GM12878 (cell line): ENCODE results near the gene INO80B. TPM values are rescaled to one million over a fixed set of nuclear protein-coding genes. Genes with fewer than 3 reads are reported as not detected.

ENCODE experiments used
- ATAC-seq: fragments of 200-7000 bp; cut with Tn5 transposase; 3 replicates; pipeline ENCODE4 v1.9.1; 2020; ENCODE audit warnings: mild to moderate bottlenecking, moderate library complexity
- BruUV-seq: library from RNA; stranded (reverse); fragments of 400-500 nt; replicated peaks from 2 replicates; lab custom pipeline; 2021; lab: Mats Ljungman, UMichigan
- CTCF ChIA-PET: fragments of 300-600 bp; sonication (Branson Sonifier 250); formaldehyde crosslinking; extraction: SDS; loops from one replicate; lab custom pipeline; 2021; ENCODE audit warnings: inconsistent platforms; lab: Yijun Ruan, JAX
- POLR2A ChIA-PET: fragments of 350-600 bp; formaldehyde crosslinking; extraction: SDS; loops from one replicate; lab custom pipeline; 2021; ENCODE audit warnings: inconsistent platforms; lab: Charles Lee
- RAD21 ChIA-PET: fragments of 300-600 bp; sonication (Branson Sonifier 250); formaldehyde crosslinking; loops from one replicate; lab custom pipeline; 2023; ENCODE audit warnings: antibody characterized with exemption; ENCODE audit not compliant: unreplicated experiment; lab: Charles Lee
- SMC1A ChIA-PET: fragments of 300-600 bp; sonication (Branson Sonifier 250); formaldehyde crosslinking; loops from one replicate; lab custom pipeline; 2023; ENCODE audit not compliant: unreplicated experiment, uncharacterized antibody; lab: Charles Lee
- DNase-seq: peaks from one replicate; pipeline ENCODE4 v3.0.0-alpha.2; 2011; ENCODE audit warnings: low read depth, low spot score
- FAIRE-seq: peaks from 3 replicates; lab custom pipeline; 2011; peaks lifted over from hg19 to GRCh38; lab: Jason Lieb, UNC
- H2AFZ ChIP-seq: 2 replicates; pipeline ENCODE4 v1.6.0; 2011; ENCODE audit warnings: low read depth, low read length, control low read depth; ENCODE audit not compliant: control insufficient read depth
- H3K27ac ChIP-seq: 2 replicates; pipeline ENCODE4 v1.5.1; 2011; ENCODE audit warnings: control low read depth; ENCODE audit not compliant: control insufficient read depth, insufficient read depth
- H3K27me3 ChIP-seq, 2 experiments: replicated peaks in 1 of 2; 2 replicates each; pipeline versions ENCODE4 v1.6.0 to v1.6.1; 2011; ENCODE audit warnings: low read length in 1 of 2; ENCODE audit not compliant: control insufficient read depth in 2 of 2, insufficient read depth in 2 of 2
- H3K36me3 ChIP-seq, 2 experiments: 2 replicates each; pipeline ENCODE4 v1.5.1; 2011; ENCODE audit warnings: low read length in 1 of 2; ENCODE audit not compliant: control insufficient read depth in 2 of 2, insufficient read depth in 2 of 2
- H3K4me1 ChIP-seq: 2 replicates; pipeline ENCODE4 v1.6.1; 2011; ENCODE audit warnings: mild to moderate bottlenecking, low read length, moderate library complexity, mixed read lengths; ENCODE audit not compliant: control insufficient read depth, insufficient read depth
- H3K4me2 ChIP-seq: 2 replicates; pipeline ENCODE4 v1.6.0; 2011; ENCODE audit warnings: control low read depth; ENCODE audit not compliant: control insufficient read depth, insufficient read depth
- H3K4me3 ChIP-seq: fragments of 200-600 bp; sonication (generic); 2 replicates; pipeline ENCODE4 v1.5.1; 2016
- H3K79me2 ChIP-seq: 2 replicates; pipeline ENCODE4 v1.6.0; 2011; ENCODE audit warnings: low read length; ENCODE audit not compliant: control insufficient read depth, insufficient read depth
- H3K9ac ChIP-seq: 2 replicates; pipeline ENCODE4 v1.8.0; 2011; ENCODE audit warnings: low read length, control low read depth, mixed read lengths; ENCODE audit not compliant: control insufficient read depth, insufficient read depth
- H3K9me3 ChIP-seq: replicated peaks from 3 replicates; pipeline ENCODE4 v1.5.1; 2011; ENCODE audit warnings: mild to moderate bottlenecking, low read length; ENCODE audit not compliant: control insufficient read depth, insufficient read depth
- H4K20me1 ChIP-seq: 2 replicates; pipeline ENCODE4 v1.6.0; 2011; ENCODE audit not compliant: control insufficient read depth, insufficient read depth
- ATF2 ChIP-seq: IDR thresholded peaks from 2 replicates; pipeline ENCODE4 v1.6.1; 2012; ENCODE audit warnings: low read length, inconsistent platforms
- BHLHE40 ChIP-seq, 2 experiments: fragments of 450-650 bp in 1 of 2; IDR thresholded peaks; 2 replicates each; pipeline ENCODE4 v1.6.1; 2011 to 2017; ENCODE audit warnings: low read depth in 2 of 2, borderline replicate concordance in 1 of 2, improper control_type of control experiment in 1 of 2, low read length in 1 of 2, mild to moderate bottlenecking in 1 of 2
- CREM ChIP-seq: IDR thresholded peaks from 2 replicates; pipeline ENCODE4 v1.6.1; 2014; ENCODE audit warnings: antibody characterized with exemption, low read depth
- IKZF1 ChIP-seq: fragments of 450-650 bp; conservative IDR thresholded peaks from 2 replicates; pipeline ENCODE4 v1.6.1; 2017; ENCODE audit warnings: antibody characterized with exemption, mild to moderate bottlenecking
- IKZF2 ChIP-seq, 2 experiments: fragments of 450-650 bp; IDR thresholded peaks; 2 replicates each; pipeline ENCODE4 v1.6.1; 2017; ENCODE audit warnings: mild to moderate bottlenecking in 2 of 2, moderate library complexity in 2 of 2
- LARP7 ChIP-seq: fragments of 450-650 bp; IDR thresholded peaks from 2 replicates; pipeline ENCODE4 v1.6.1; 2017; ENCODE audit warnings: mild to moderate bottlenecking
- MXI1 ChIP-seq: fragments of 150-350 bp; IDR thresholded peaks from 2 replicates; pipeline ENCODE4 v1.6.1; 2011; ENCODE audit warnings: low read depth, mild to moderate bottlenecking, inconsistent platforms, low read length, improper control_type of control experiment
- NR2C2 ChIP-seq: IDR thresholded peaks from 2 replicates; pipeline ENCODE4 v1.6.1; 2011; ENCODE audit warnings: borderline replicate concordance, low read depth; ENCODE audit not compliant: control insufficient read depth, insufficient read length
- POLR2A ChIP-seq: IDR thresholded peaks from 2 replicates; pipeline ENCODE4 v1.6.1; 2011; ENCODE audit warnings: low read depth, mild to moderate bottlenecking, low read length
- POLR2AphosphoS2 ChIP-seq: IDR thresholded peaks from 2 replicates; pipeline ENCODE4 v1.6.1; 2011; ENCODE audit warnings: low read depth, mild to moderate bottlenecking, low read length, improper control_type of control experiment, moderate library complexity
- SP1 ChIP-seq: IDR thresholded peaks from one replicate; pipeline ENCODE4 v1.6.1; 2011; ENCODE audit warnings: low read depth, low read length
- TAF1 ChIP-seq: IDR thresholded peaks from 2 replicates; pipeline ENCODE4 v1.6.1; 2011; ENCODE audit warnings: mild to moderate bottlenecking, low read depth, low read length, borderline replicate concordance
- TBL1XR1 ChIP-seq: IDR thresholded peaks from 2 replicates; pipeline ENCODE4 v1.6.1; 2012; ENCODE audit warnings: low read depth, low read length, improper control_type of control experiment
- WGBS: methylation state at CpG from one replicate; pipeline ENCODE4 v1.1.6; 2016; ENCODE audit warnings: low lambda C conversion rate; ENCODE audit not compliant: insufficient replicate concordance, insufficient coverage; ENCODE audit errors: missing lambda C conversion rate; 5-methylcytosine and 5-hydroxymethylcytosine counted together
- in situ Hi-C: fragments of 300-500 bp; cut with MboI; formaldehyde crosslinking; loops from 9 replicates; pipeline ENCODE4 v1.14.3; 2018; ENCODE audit warnings: mixed read lengths
- intact Hi-C: fragments of 100-400 bp; cut with micrococcal nuclease; formaldehyde crosslinking; loops from one replicate; pipeline ENCODE4 v1.14.2; 2022; ENCODE audit not compliant: unreplicated experiment
- polyA plus RNA-seq, 11 experiments: library from polyadenylated mRNA; depleted of rRNA in 4 of 11; unstranded in 6 of 11; stranded (reverse) in 5 of 11; fragments of >200 nt; fragmentation: Nextera tagmentation in 4 of 11; fragmentation: Illumina TruSeq in 1 of 11; extraction: Ambion mirVana in 4 of 11; extraction: Trizol in 1 of 11; gene quantifications; 1 replicate in 1 of 11; 2 replicates in 10 of 11; pipeline versions ENCODE4 v1.2.1 to v1.2.3, GENCODE V29; 2011 to 2016; ENCODE audit warnings: inconsistent platforms in 2 of 11, missing spikeins in 2 of 11, low read depth in 1 of 11
- total RNA-seq, 4 experiments: library from RNA; depleted of rRNA in 3 of 4; stranded (reverse); fragments of >200 nt in 3 of 4; fragmentation: Illumina TruSeq in 1 of 4; extraction: Trizol in 1 of 4; gene quantifications; 2 replicates each; pipeline versions ENCODE4 v1.2.1 to v1.2.3, GENCODE V29; 2013 to 2021
- TF ChIP-seq, protein P1 (sequence below), 3 experiments: IDR thresholded peaks in 2 of 3; conservative IDR thresholded peaks in 1 of 3; 2 replicates each; pipeline ENCODE4 v1.5.1; 2011; ENCODE audit warnings: low read depth in 3 of 3, low read length in 3 of 3, mild to moderate bottlenecking in 3 of 3, control low read depth in 2 of 3, moderate library complexity in 2 of 3, inconsistent platforms in 1 of 3, mixed read lengths in 1 of 3; ENCODE audit not compliant: control insufficient read depth in 2 of 3, insufficient read depth in 1 of 3; ENCODE audit errors: extremely low read depth in 1 of 3
- TF ChIP-seq, protein P2 (sequence below): fragments of 450-650 bp; IDR thresholded peaks from 2 replicates; pipeline ENCODE4 v1.6.1; 2016; ENCODE audit warnings: mild to moderate bottlenecking

INO80B gene
- total and polyA plus RNA-seq, 10 of the 15 experiments (the other 5 are each of a cell fraction or from before 2014, with no cell fraction given) = 1.3 to 26.7 (median 11.1) TPM

DNA sequence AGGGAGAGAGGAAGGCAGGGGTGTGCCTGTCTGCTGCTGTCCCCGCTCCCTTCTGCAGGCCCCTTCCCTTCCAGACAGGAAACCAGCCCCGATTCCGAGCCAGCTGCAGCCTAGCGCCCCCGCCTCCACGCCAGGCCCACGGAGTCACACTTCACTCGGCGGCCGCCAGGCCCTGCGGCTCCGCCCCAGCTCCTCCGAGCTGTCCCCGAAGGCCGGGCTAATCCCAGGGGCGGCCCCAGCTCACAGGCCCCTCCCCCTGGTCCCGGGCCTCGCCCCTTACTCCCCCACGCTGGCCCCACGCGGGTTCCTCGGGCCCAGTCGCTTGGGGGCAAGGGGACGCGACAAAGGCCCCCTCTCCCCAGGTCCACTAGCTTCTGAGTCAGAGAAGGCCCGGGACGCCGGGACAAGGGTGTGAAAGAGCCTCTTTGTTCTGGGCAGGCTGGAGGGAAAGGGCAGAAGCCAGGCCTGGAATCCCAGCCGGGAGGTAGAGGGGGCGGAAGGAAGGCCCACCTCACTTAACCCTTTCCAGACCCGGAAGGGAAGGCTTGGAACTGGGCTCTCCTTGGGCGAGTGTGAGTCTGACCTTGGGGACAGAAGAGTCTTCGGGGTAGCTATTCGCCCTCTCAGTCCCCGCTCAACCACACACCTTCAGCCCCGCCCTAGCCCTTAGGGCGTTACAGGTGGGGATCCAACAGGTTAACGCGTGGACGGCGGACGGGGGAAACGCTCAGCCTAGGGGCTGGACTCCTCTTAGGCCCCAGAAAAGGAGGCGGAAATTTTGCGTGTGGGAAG is 14.3 kb upstream of the INO80B start:
- DNase-seq (no peak), ATAC-seq (peak; percentile 98), FAIRE-seq (peak; percentile 68)
- H3K27me3 ChIP-seq = peaks cover 2 to 10% of the 10 kb centered on the region in 2 experiments; a peak in 3 of 4 replicates
- no peaks in the 10 kb centered on the region; the same call in 1 of the 2 replicates for H3K79me2 ChIP-seq
- peak overlapping the region; percentile 62 for H3K9ac ChIP-seq
- H3K36me3 ChIP-seq = no peaks in the 10 kb centered on the region
- ChIA-PET SMC1A (interaction anchor here (0.8 to 2.0 kb wide), 10 partner anchors 9 to 259 kb away, joined by 3 to 9 read pairs (median 4); partner anchors contain the start of genes INO80B, MRPL53 and WBP1), POLR2A (interaction anchor here (0.9 to 3.4 kb wide), 13 partner anchors 8 to 63 kb away, joined by 3 to 29 read pairs (median 4); partner anchors contain the start of genes C2orf81, INO80B, MOGS and MRPL53), CTCF (interaction anchor here (0.6 to 2.5 kb wide), 9 partner anchors 9 to 148 kb away, joined by 3 to 12 read pairs (median 3); partner anchors contain the start of genes C2orf81, INO80B, MRPL53 and WDR54), RAD21 (interaction anchor here (0.6 to 2.3 kb wide), 14 partner anchors 10 to 136 kb away, joined by 3 to 13 read pairs (median 4); partner anchors contain the start of genes C2orf81, INO80B, MRPL53 and WDR54)
- no peaks in the 10 kb centered on the region for H3K9me3 ChIP-seq
- in situ Hi-C loops (no loop called here), intact Hi-C loops (no loop called here)
- peaks cover 23% of the 10 kb centered on the region for H3K4me1 ChIP-seq
- H2AFZ ChIP-seq = peak overlapping the region; percentile 89
- WGBS = 37% methylated on average over 40 of the region's 45 CpGs
- H3K4me2 ChIP-seq = peak overlapping the region; percentile 81
- peak overlapping the region; percentile 61; the same call in 1 of the 2 replicates for H3K4me3 ChIP-seq
- H4K20me1 ChIP-seq = no peaks in the 10 kb centered on the region
- H3K27ac ChIP-seq = 0 out of 2 replicates have a peak overlapping the region, but pooled peaks have one; percentile 2
- BruUV-seq = no TSS peak
- TF ChIP-seq IKZF2 (IDR thresholded peaks at IDR 0.05) (peak in 1 of 2 experiments; percentile 41; a peak in 2 of 4 replicates), MXI1 (peak; percentile 56; the same call in 1 of the 2 replicates), POLR2AphosphoS2 (peak; percentile 44; the same call in 1 of the 2 replicates), IKZF1 (peak; percentile 80; the same call in 1 of the 2 replicates), TAF1 (0 out of 2 replicates have a peak, but pooled peaks have one; percentile 37), SP1 (no peak), ATF2 (no peak), CREM (0 out of 2 replicates have a peak, but pooled peaks have one; percentile 32), POLR2A (peak; percentile 77), BHLHE40 (IDR thresholded peaks at IDR 0.05; ENCODE audit: borderline replicate concordance in 1 of 2, low read depth in 2 of 2, low read length in 1 of 2) (peak; percentile 27 to 86; a peak in 3 of 4 replicates), TBL1XR1 (no peak), NR2C2 (no peak), LARP7 (0 out of 2 replicates have a peak, but pooled peaks have one; percentile 36)
- TF ChIP-seq, protein P1, sequence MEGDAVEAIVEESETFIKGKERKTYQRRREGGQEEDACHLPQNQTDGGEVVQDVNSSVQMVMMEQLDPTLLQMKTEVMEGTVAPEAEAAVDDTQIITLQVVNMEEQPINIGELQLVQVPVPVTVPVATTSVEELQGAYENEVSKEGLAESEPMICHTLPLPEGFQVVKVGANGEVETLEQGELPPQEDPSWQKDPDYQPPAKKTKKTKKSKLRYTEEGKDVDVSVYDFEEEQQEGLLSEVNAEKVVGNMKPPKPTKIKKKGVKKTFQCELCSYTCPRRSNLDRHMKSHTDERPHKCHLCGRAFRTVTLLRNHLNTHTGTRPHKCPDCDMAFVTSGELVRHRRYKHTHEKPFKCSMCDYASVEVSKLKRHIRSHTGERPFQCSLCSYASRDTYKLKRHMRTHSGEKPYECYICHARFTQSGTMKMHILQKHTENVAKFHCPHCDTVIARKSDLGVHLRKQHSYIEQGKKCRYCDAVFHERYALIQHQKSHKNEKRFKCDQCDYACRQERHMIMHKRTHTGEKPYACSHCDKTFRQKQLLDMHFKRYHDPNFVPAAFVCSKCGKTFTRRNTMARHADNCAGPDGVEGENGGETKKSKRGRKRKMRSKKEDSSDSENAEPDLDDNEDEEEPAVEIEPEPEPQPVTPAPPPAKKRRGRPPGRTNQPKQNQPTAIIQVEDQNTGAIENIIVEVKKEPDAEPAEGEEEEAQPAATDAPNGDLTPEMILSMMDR (IDR thresholded peaks at IDR 0.05 in 2 of 3, conservative IDR thresholded peaks at IDR 0.05 in 1 of 3; ENCODE audit: control insufficient read depth in 2 of 3, extremely low read depth in 1 of 3, insufficient read depth in 1 of 3, low read depth in 3 of 3, low read length in 3 of 3) = peak in 2 of 3 experiments; percentile 19 to 38; a peak in 3 of 6 replicates
- TF ChIP-seq, protein P2, sequence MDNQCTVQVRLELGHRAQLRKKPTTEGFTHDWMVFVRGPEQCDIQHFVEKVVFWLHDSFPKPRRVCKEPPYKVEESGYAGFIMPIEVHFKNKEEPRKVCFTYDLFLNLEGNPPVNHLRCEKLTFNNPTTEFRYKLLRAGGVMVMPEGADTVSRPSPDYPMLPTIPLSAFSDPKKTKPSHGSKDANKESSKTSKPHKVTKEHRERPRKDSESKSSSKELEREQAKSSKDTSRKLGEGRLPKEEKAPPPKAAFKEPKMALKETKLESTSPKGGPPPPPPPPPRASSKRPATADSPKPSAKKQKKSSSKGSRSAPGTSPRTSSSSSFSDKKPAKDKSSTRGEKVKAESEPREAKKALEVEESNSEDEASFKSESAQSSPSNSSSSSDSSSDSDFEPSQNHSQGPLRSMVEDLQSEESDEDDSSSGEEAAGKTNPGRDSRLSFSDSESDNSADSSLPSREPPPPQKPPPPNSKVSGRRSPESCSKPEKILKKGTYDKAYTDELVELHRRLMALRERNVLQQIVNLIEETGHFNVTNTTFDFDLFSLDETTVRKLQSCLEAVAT = peak; percentile 91
